ENCODE measurements around the gene ZNF174. TPM values are rescaled to one million over a fixed set of nuclear protein-coding genes. Genes with fewer than 3 reads are reported as not detected.

The ZNF174 gene
- total and polyA plus RNA-seq, 2 of the 8 experiments (the other 6 are each of a cell fraction or from before 2014, with no cell fraction given) = 9.1 to 12.7 TPM

GRCh38 chr16:3355589-3355988 lies 45.4 kb upstream of the ZNF174 start, which contains the start of gene OR2C1:
OR2C1 (plus strand) TSS chr16:3355889; CDS start chr16:3355941, 52 bp downstream.
- H4K8ac ChIP-seq (ENCODE audit: extremely low read depth, insufficient read depth, low read length) = no peak within 1 kb of the TSS
- ChIA-PET CTCF (ENCODE audit: partially characterized antibody) (interaction anchor here (0.7 to 1.0 kb wide), 2 partner anchors 10 to 88 kb away, joined by 3 read pairs; no protein-coding TSS in a partner anchor), POLR2A (ENCODE audit: partially characterized antibody) (no interaction called here)
- 66% methylated on average over 3 of the region's 3 CpGs; no CpG with 5 or more reads in 1 of the 2 experiments for WGBS, 2 experiments (ENCODE audit: extremely low coverage in 1 of 2, insufficient coverage in 1 of 2, insufficient read length in 1 of 2, insufficient replicate concordance in 2 of 2, low coverage in 1 of 2, low lambda C conversion rate in 2 of 2, missing lambda C conversion rate in 1 of 2)
- H3K27me3 ChIP-seq (replicated peaks in 1 of 4; ENCODE audit: control insufficient read depth in 3 of 4, extremely low read depth in 1 of 4, insufficient read depth in 3 of 4, low read length in 3 of 4) = peaks cover 0 to 2% (median 0%) of the 10 kb centered on the region in 4 experiments; a peak in 1 of 7 replicates
- H3K9ac ChIP-seq (replicated peaks in 1 of 4; ENCODE audit: extremely low read depth in 1 of 4, low read depth in 3 of 4, low read length in 3 of 4) = no peak within 1 kb of the TSS
- H2BK120ac ChIP-seq (replicated peaks; ENCODE audit: low read depth, low read length) = no peak within 1 kb of the TSS
- no peak within 1 kb of the TSS for H3K4ac ChIP-seq (replicated peaks; ENCODE audit: insufficient read length, low read depth, low read length)
- no peak within 1 kb of the TSS for H3K27ac ChIP-seq (ENCODE audit: low read depth, low read length)
- DNase-seq (ENCODE audit: low read depth in 1 of 2, low spot score in 2 of 2) (no peak), FAIRE-seq (no peak)
- no peaks in the 10 kb centered on the region for H3K36me3 ChIP-seq (ENCODE audit: control insufficient read depth in 2 of 4, insufficient read depth in 4 of 4, low read length in 3 of 4)
- no peak within 1 kb of the TSS for H3K23ac ChIP-seq (ENCODE audit: insufficient read length)
- no peak within 1 kb of the TSS for H4K91ac ChIP-seq (replicated peaks; ENCODE audit: insufficient read length, low read length)
- no peak within 1 kb of the TSS for H2AFZ ChIP-seq (ENCODE audit: low read length)
- H2BK12ac ChIP-seq (ENCODE audit: low read depth, low read length) = no peak within 1 kb of the TSS
- no peak within 1 kb of the TSS for H3K14ac ChIP-seq (ENCODE audit: insufficient read length)
- no peak within 1 kb of the TSS for H2BK20ac ChIP-seq (ENCODE audit: low read length)
- H4K5ac ChIP-seq (ENCODE audit: insufficient read length, low read depth, low read length) = no peak within 1 kb of the TSS
- no peaks in the 10 kb centered on the region for H3K23me2 ChIP-seq (ENCODE audit: low read depth, low read length)
- no peak for TF ChIP-seq SP2 (IDR thresholded peaks at IDR 0.05; ENCODE audit: low read length)
- no peak for TF ChIP-seq ATF2 (IDR thresholded peaks at IDR 0.05; ENCODE audit: low read length)
- no peak for TF ChIP-seq POLR2A (IDR thresholded peaks at IDR 0.05; ENCODE audit: control extremely low read depth in 1 of 2, low read depth in 2 of 2, low read length in 2 of 2)
- TF ChIP-seq SP1 (IDR thresholded peaks at IDR 0.05; ENCODE audit: low read depth, low read length) = no peak
- TF ChIP-seq SP4 (IDR thresholded peaks at IDR 0.05; ENCODE audit: low read length) = no peak
- TF ChIP-seq BRCA1 (IDR thresholded peaks at IDR 0.05; ENCODE audit: low read depth, low read length) = no peak
- TF ChIP-seq CBX8 (IDR thresholded peaks at IDR 0.05; ENCODE audit: borderline replicate concordance, low read depth, low read length) = no peak
- no peak for TF ChIP-seq BCL11A (IDR thresholded peaks at IDR 0.05; ENCODE audit: low read depth in 2 of 2, low read length in 2 of 2)
- no peak within 1 kb of the TSS for H3K4me2 ChIP-seq (ENCODE audit: insufficient read depth in 1 of 2, low read depth in 2 of 2, low read length in 2 of 2)
- H2BK5ac ChIP-seq (ENCODE audit: low read depth, low read length) = no peak within 1 kb of the TSS
- H3K56ac ChIP-seq (replicated peaks; ENCODE audit: insufficient read length, low read depth, low read length) = no peak within 1 kb of the TSS
- no peaks in the 10 kb centered on the region for H3K79me1 ChIP-seq (ENCODE audit: low read depth, low read length)
- H3K79me2 ChIP-seq (ENCODE audit: control insufficient read depth in 1 of 2, insufficient read depth in 2 of 2, low read length in 2 of 2) = no peaks in the 10 kb centered on the region
- no peak within 1 kb of the TSS for H3K4me3 ChIP-seq (ENCODE audit: extremely low read depth in 1 of 4, insufficient read depth in 2 of 4, low read depth in 3 of 4, low read length in 4 of 4)
- no peaks in the 10 kb centered on the region for H3K4me1 ChIP-seq (replicated peaks in 1 of 4; ENCODE audit: control insufficient read depth in 3 of 4, insufficient read depth in 4 of 4, low read length in 3 of 4)
- H4K20me1 ChIP-seq (replicated peaks in 1 of 2; ENCODE audit: control insufficient read depth in 1 of 2, insufficient read depth in 2 of 2, low read length in 2 of 2) = no peaks in the 10 kb centered on the region
- no peak within 1 kb of the TSS for H3K18ac ChIP-seq (ENCODE audit: extremely low read depth, low read length)
- no peak within 1 kb of the TSS for H2AK5ac ChIP-seq (ENCODE audit: low read depth, low read length)
- H3K9me3 ChIP-seq (ENCODE audit: insufficient read depth in 2 of 2, low read depth in 1 of 2, low read length in 1 of 2) = peaks cover 32 to 42% of the 10 kb centered on the region in 2 experiments
- H2BK15ac ChIP-seq (ENCODE audit: low read length) = no peak within 1 kb of the TSS

Data from H1 (cell line).